Stimulated activated CD8-positive, alpha-beta memory T cell treated with anti-CD3 and anti-CD28 coated beads, Interleukin-15, amount 100 ng/mL, for 4 hours (primary cell): ENCODE results near the gene ANKS1B.

Source experiments
- DNase-seq, 2 donors: peaks; one replicate each; pipeline ENCODE4 v3.0.0-alpha.2; 2020; ENCODE audit warnings: low read depth in 2 of 2

ANKS1B gene

GRCh38 chr12:98819821-98820404, 1164.8 kb downstream of the ANKS1B start:
- no peak for DNase-seq

- no peak for DNase-seq
Observed at GRCh38 chr12:98819071-98819470, 1165.7 kb downstream of the ANKS1B start.

- no peak for DNase-seq
Observed at GRCh38 chr12:98818239-98818638, 1166.5 kb downstream of the ANKS1B start.

GRCh38 chr12:98817742-98818141, 1167.0 kb downstream of the ANKS1B start:
- DNase-seq, result no peak

GRCh38 chr12:98816720-98817119, 1168.0 kb downstream of the ANKS1B start:
- no peak for DNase-seq

- DNase-seq, result no peak
Observed at GRCh38 chr12:98814254-98814653, 1170.5 kb downstream of the ANKS1B start.

- no peak for DNase-seq
Observed at GRCh38 chr12:98812225-98812624, 1172.5 kb downstream of the ANKS1B start.

GRCh38 chr12:98808243-98808875, 1176.4 kb downstream of the ANKS1B start:
- DNase-seq, result no peak

- no peak for DNase-seq
Observed at GRCh38 chr12:98807187-98807586, 1177.5 kb downstream of the ANKS1B start.

- no peak for DNase-seq
Observed at GRCh38 chr12:98803468-98804209, 1181.1 kb downstream of the ANKS1B start.

GRCh38 chr12:98799822-98800221, 1184.9 kb downstream of the ANKS1B start:
- no peak for DNase-seq

GRCh38 chr12:98799146-98799810, 1185.5 kb downstream of the ANKS1B start:
- no peak for DNase-seq

GRCh38 chr12:98797200-98797599, 1187.5 kb downstream of the ANKS1B start:
- DNase-seq, result no peak

- DNase-seq, result no peak
Observed at GRCh38 chr12:98796745-98797144, 1188.0 kb downstream of the ANKS1B start.

GRCh38 chr12:98793121-98793520, 1191.6 kb downstream of the ANKS1B start:
- DNase-seq, result no peak

- DNase-seq, result no peak
Observed at GRCh38 chr12:98791406-98791805, 1193.3 kb downstream of the ANKS1B start.

- no peak for DNase-seq
Observed at GRCh38 chr12:98788396-98788795, 1196.3 kb downstream of the ANKS1B start.

- DNase-seq, result no peak
Observed at GRCh38 chr12:98786653-98787052, 1198.1 kb downstream of the ANKS1B start.

- DNase-seq, result no peak
Observed at GRCh38 chr12:98783420-98783819, 1201.3 kb downstream of the ANKS1B start.

- no peak for DNase-seq
Observed at GRCh38 chr12:98780261-98780660, 1204.5 kb downstream of the ANKS1B start.

- no peak for DNase-seq
Observed at GRCh38 chr12:98772818-98773217, 1211.9 kb downstream of the ANKS1B start.
